Adipose tissue (tissue), 3 donors: ENCODE results near the gene KDM4C. TPM values are rescaled to one million over a fixed set of nuclear protein-coding genes. Genes with fewer than 3 reads are reported as not detected.
"Not testable (repeated sequence)": the region's sequence is repeated elsewhere in the genome, so short reads cannot be mapped to it uniquely, and the experiment has no call there.

Experiments
- H3K27ac ChIP-seq: one replicate; pipeline ENCODE4 v1.5.1; 2013; ENCODE audit warnings: low read depth, low read length
- whole genome bisulfite sequencing, 3 donors: extraction: QIAGEN DNeasy Blood & Tissue Kit; methylation state at CpG; one replicate each; pipeline ENCODE4 v1.1.7; 2013; 5-methylcytosine and 5-hydroxymethylcytosine counted together
- polyA plus RNA-seq, 3 donors: library from polyadenylated mRNA; stranded (reverse); fragments of 200-250 nt; gene quantifications; one replicate each; pipeline ENCODE4 v1.2.3, GENCODE V29; 2013
- donor health status: healthy with polysubstance abuse.
- donor health status: Bipolar disorder and iron deficiency.
- donor health status: healthy.

Gene KDM4C
- polyA plus RNA-seq, 3 donors: 7.2 to 9.6 (median 8.7) TPM

- no peak overlapping the region for H3K27ac ChIP-seq
- WGBS, 3 donors: 91 to 97% (median 97%) methylated on average over 1 of the region's 1 CpG
Measured at GRCh38 chr9:7176561-7176960, 418.8 kb downstream of the KDM4C start.

- H3K27ac ChIP-seq: no peak overlapping the region
- WGBS, 3 donors: 77 to 89% (median 84%) methylated on average over 3 of the region's 3 CpGs
Measured at GRCh38 chr9:7177383-7177782, 419.6 kb downstream of the KDM4C start.

- WGBS, 3 donors: 46 to 75% (median 54%) methylated on average over 7 of the region's 7 CpGs
- H3K27ac ChIP-seq: no peak overlapping the region
Measured at GRCh38 chr9:7178729-7179128, 421.0 kb downstream of the KDM4C start.

GRCh38 chr9:7180247-7180646 lies 422.5 kb downstream of the KDM4C start:
- WGBS, 3 donors: 91 to 94% (median 91%) methylated on average over 5 of the region's 5 CpGs
- H3K27ac ChIP-seq: no peak overlapping the region

GRCh38 chr9:7183139-7183538 lies 425.4 kb downstream of the KDM4C start:
- H3K27ac ChIP-seq: not testable (repeated sequence)
- 77 to 91% (median 91%) methylated on average over 7 of the region's 7 CpGs for WGBS, 3 donors

- no peak overlapping the region for H3K27ac ChIP-seq
Measured at GRCh38 chr9:7185612-7186011, 427.8 kb downstream of the KDM4C start.

GRCh38 chr9:7186175-7186574 lies 428.4 kb downstream of the KDM4C start:
- no peak overlapping the region for H3K27ac ChIP-seq
- WGBS, 3 donors: 36 to 56% (median 42%) methylated on average over 1 of the region's 1 CpG

- 59 to 76% (median 62%) methylated on average over 4 of the region's 4 CpGs for WGBS, 3 donors
- H3K27ac ChIP-seq: no peak overlapping the region
Measured at GRCh38 chr9:7192266-7192665, 434.5 kb downstream of the KDM4C start.

GRCh38 chr9:7195526-7195925 lies 437.8 kb downstream of the KDM4C start:
- no peak overlapping the region for H3K27ac ChIP-seq
- WGBS, 3 donors: 53 to 77% (median 74%) methylated on average over 2 of the region's 2 CpGs

GRCh38 chr9:7196467-7196866 lies 438.7 kb downstream of the KDM4C start:
- WGBS, 3 donors: 62 to 94% (median 94%) methylated on average over 2 of the region's 2 CpGs
- no peak overlapping the region for H3K27ac ChIP-seq

- 91% methylated on average over 5 of the region's 5 CpGs for WGBS, 3 donors
- no peak overlapping the region for H3K27ac ChIP-seq
Measured at GRCh38 chr9:7201196-7201595, 443.4 kb downstream of the KDM4C start.

GRCh38 chr9:7205806-7206205 lies 448.0 kb downstream of the KDM4C start:
- H3K27ac ChIP-seq: no peak overlapping the region
- WGBS, 3 donors: 76 to 93% (median 79%) methylated on average over 4 of the region's 4 CpGs

- 85 to 93% (median 90%) methylated on average over 6 of the region's 6 CpGs for whole genome bisulfite sequencing, 3 donors
- H3K27ac ChIP-seq: no peak overlapping the region
Measured at GRCh38 chr9:7206221-7206758, 448.5 kb downstream of the KDM4C start.

GRCh38 chr9:7209016-7209715 lies 451.4 kb downstream of the KDM4C start:
- 77 to 85% (median 84%) methylated on average over 15 of the region's 15 CpGs for WGBS, 3 donors
- H3K27ac ChIP-seq: no peak overlapping the region

- no peak overlapping the region for H3K27ac ChIP-seq
- WGBS, 3 donors: 82 to 84% (median 83%) methylated on average over 3 of the region's 3 CpGs
Measured at GRCh38 chr9:7209990-7210389, 452.2 kb downstream of the KDM4C start.

GRCh38 chr9:7210854-7211637 lies 453.3 kb downstream of the KDM4C start:
- no peak overlapping the region for H3K27ac ChIP-seq
- WGBS, 3 donors: 77 to 81% (median 79%) methylated on average over 8 of the region's 8 CpGs

GRCh38 chr9:7211657-7212056 lies 453.9 kb downstream of the KDM4C start:
- no peak overlapping the region for H3K27ac ChIP-seq
- WGBS, 3 donors: 82 to 93% (median 84%) methylated on average over 3 of the region's 3 CpGs

GRCh38 chr9:7212101-7212500 lies 454.3 kb downstream of the KDM4C start:
- 43 to 76% (median 69%) methylated on average over 4 of the region's 4 CpGs for WGBS, 3 donors
- no peak overlapping the region for H3K27ac ChIP-seq

- H3K27ac ChIP-seq: no peak overlapping the region
- WGBS, 3 donors: 35 to 69% (median 57%) methylated on average over 7 of the region's 7 CpGs
Measured at GRCh38 chr9:7216004-7216841, 458.4 kb downstream of the KDM4C start.
